CD4-positive, alpha-beta T cell treated with Interferon gamma for 1 hour (primary cell): ENCODE measurements around the gene ETHE1.
A peak's percentile ranks its signal among the peaks of the same experiment; 100 is the strongest.

Experiments used
- DNase-seq: peaks from one replicate; pipeline ENCODE4 v3.0.0-alpha.2; 2020

Gene ETHE1

GRCh38 chr19:43486412-43486811 is 40.6 kb downstream of the ETHE1 start:
- DNase-seq: no peak

DNA sequence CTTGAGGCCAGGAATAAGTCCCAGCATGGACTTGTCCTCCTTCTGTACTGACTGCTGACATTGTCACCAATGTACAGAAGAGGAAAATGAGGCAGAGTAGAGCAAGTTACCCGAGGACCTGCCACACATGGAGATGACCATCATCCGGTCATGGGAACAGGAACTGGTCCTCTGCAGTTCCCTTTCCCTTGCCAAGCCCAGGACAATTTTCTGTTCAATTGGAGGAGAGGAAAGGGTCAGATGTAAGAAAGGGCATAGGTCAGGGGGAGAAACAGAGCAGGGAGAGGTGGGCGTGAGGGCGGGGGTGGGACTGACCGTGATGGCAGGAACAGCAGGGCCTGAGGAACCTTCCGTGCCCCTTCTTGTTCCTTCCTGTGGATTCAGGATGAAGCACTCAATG is 41.0 kb downstream of the ETHE1 start:
- DNase-seq: no peak

DNA sequence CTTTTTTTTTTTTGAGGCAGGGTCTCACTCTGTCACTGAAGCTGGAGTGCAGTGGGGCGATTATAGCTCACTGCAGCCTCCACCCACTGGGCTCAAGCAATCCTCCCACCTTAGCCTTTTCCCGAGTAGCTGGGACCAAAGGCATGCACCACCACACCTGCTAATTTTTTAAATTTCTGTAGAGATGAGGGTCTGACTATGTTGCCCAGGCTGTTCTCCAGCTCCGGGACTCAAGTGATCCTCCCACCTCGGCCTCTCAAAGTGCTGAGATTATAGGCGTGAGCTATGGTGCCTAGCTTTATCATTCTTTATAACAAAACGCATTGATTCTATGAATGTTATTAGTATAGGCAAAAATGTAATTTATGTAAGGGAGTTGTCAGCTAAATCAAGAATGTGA is 43.7 kb downstream of the ETHE1 start:
- no peak for DNase-seq

DNA sequence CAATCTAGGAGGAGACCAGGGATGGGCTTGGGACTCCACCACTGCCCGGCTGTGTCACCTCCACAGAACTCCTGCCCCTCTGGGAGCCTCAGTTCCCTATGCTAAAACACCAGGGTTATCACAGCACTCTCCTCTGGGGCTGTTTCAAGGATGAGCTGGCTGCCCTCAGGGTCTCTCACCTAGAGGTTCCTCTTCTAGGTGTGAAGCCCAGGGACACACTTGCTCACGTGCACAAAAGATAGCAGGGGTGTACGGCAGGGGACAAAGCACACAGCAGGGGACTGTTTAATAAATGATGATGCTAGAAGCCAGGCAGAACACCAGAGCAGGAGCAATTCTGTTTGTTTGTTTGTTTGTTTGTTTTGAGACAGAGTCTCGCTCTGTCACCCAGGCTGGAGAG is 44.8 kb downstream of the ETHE1 start:
- DNase-seq: no peak

GRCh38 chr19:43481701-43482100 is 45.3 kb downstream of the ETHE1 start:
- DNase-seq: no peak

- DNase-seq: no peak
Measured at GRCh38 chr19:43480574-43480973, 46.4 kb downstream of the ETHE1 start.

- no peak for DNase-seq
Measured at GRCh38 chr19:43479961-43480561, 46.9 kb downstream of the ETHE1 start.

DNA sequence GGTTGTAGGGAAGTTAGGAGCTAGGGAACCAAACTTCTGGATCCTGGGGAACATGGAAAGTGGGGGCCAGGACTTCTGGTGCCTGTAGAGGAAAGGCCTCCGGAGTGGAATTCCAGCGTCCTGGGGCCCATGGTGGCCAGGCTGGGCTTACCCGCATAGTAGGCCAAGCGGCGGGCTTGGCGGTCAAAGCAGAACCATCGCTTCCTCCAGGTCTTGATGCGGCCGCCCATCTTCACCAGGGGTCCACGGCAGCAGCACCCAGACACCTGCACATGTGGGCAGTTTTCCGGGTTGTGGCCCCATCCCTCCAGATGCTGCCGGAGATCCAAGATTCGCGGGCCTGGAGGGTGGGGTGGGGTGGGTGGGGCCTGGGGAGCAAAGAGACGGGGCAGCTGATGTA is 47.8 kb downstream of the ETHE1 start:
- no peak for DNase-seq

- DNase-seq: no peak
Measured at GRCh38 chr19:43478323-43478722, 48.7 kb downstream of the ETHE1 start.

DNA sequence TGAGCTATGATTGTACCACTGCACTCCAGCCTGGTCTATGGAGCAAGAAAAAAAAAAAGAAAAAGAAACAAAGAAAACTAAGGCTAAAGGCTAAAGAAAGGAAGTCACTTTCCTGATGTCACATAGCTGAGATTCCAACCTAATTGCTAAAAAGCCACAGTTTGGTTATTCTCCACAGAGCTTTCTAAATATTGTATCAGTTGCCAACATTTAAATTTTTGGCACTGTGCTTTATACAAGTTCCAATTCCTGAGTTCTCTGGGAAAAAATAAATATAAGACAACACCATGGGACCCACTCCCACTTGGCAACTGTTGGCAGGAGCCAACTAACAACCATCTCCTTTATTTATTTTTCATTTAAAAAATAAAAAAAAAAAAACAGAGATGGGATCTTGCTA is 50.4 kb downstream of the ETHE1 start:
- no peak for DNase-seq

DNA sequence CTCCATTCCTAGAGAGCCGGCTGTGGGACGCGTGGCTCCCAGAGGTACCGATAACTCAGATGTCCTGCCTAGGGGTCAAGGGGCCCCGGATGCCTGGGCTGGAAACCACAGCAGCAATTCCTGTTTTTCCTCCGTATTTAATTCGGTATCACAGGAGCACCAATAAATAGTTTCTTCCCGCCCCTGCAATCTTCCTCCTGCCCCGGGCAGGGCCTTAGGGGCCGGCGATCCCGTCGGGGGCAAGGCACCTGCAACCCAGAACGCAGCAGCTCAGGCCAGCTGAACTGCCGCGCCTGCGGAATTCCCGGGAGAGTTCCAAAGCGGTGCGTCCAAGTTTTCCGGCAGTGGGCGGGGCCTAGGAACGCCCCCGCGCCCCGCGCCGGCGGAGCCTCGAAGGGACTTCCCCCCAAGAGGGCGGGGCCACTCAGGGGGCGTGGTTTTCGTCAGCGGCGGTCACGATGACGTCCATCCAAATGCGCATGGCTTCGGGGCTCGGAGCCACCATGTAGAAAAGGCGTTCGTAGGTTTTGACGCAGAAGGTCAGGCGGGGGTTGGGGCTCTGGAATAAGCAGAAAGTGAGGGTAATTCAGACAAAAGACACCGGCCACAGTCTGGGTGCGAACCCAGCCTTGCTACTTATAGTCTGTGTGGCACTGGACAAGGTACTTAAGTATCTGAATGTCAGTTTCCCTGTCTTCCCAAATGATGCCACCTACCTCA is 51.9 kb downstream of the ETHE1 start:
- peak; percentile 94 for DNase-seq

- no peak for DNase-seq
Measured at GRCh38 chr19:43474487-43474886, 52.5 kb downstream of the ETHE1 start.

DNA sequence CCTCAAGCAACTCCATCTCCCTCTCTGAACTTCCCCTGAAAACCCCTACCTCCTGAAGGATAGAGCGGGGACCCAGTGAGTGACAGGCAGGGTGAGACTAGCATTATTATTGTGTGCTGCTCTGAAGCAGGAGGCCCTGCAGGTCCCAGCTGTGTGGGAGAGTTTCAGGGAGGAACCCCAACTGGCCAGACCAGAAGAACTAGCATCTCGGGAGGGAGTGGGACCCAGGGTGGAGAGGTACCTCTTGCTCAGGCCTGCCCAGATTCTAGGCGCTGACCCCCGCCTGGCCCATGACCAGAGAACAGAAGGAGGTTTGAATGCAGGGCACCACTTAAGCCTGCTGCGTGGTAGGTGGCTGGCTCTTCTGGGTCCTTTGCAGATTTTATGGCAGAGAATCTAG is 55.9 kb downstream of the ETHE1 start:
- DNase-seq: no peak

GRCh38 chr19:43470288-43470687 is 56.7 kb downstream of the ETHE1 start:
- DNase-seq: peak; percentile 86

DNA sequence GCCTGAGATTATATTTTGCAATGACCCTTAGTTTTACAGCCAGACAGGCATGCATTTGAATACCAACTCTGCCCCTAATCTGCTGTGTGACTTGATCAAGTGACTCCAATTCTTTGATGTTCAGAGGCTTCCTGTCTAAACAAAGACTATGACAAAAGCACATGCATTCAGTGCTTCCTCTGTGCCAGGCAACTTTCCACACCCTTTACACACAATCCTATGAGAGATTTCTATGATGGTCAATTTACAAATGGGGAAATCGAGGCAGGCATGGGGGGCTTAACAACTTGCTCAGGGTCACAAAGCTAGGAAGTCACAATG is 57.9 kb downstream of the ETHE1 start:
- peak; percentile 15 for DNase-seq

- DNase-seq: no peak
Measured at GRCh38 chr19:43468354-43469159, 58.4 kb downstream of the ETHE1 start.

DNA sequence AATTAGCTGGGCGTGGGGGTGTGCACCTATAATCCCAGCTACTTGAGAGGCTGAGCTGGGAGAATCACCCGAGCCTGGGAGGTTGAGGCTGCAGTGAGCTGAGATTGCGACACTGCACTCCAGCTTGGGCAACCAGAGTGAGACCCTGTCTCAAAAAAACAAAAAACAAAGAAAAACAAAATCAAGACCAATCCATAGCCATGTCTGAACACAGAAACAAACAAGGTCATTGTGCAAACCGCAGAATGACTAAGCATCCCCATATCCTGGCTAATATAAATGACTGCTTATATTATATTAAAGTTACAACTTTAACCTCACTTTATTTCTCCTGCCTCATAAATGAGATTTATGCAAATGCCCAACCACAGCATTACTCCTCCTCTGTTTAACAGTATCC is 59.3 kb downstream of the ETHE1 start:
- DNase-seq: no peak

GRCh38 chr19:43467276-43467675 is 59.7 kb downstream of the ETHE1 start:
- no peak for DNase-seq

GRCh38 chr19:43466793-43467192 is 60.2 kb downstream of the ETHE1 start:
- no peak for DNase-seq

DNA sequence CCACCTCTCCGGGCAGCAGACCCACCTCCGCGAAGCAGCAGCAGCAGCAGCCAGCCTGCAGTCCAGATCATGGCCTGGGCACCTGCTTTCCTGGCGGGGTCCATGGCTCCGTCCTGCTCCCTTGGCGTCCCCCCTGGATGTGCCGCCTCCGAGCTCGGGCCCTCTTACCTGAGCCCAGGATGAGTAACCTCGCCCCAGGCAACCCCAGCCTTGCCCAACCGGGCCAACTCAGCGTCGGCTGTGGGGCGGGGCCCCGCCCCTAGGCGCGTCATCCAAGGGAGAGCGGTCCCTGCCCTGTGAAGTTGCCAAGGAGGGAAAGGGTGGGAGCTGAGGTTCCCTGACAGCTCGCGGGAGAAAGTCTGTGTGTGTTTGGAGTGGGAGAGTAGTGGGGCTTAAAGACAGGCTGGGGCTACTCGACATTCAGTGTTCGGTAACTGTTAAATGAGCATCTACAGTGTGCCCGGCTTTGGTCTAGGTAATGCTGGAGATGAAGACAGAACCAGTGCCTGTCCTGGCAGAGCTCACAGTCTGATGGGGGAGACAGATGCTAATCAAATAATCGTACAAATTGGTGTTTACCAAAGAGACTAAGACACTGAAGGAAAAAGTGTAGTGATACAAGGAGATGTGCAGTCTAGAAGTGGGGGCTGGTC is 61.4 kb downstream of the ETHE1 start, which contains the start of gene LYPD3:
Gene LYPD3, minus strand, starts transcription at position 141 of the 653 bp plus-strand sequence. Its CDS starts 37 bp downstream, at position 104.
- DNase-seq: peak; percentile 56

- no peak for DNase-seq
Measured at GRCh38 chr19:43464134-43464775, 62.7 kb downstream of the ETHE1 start.

GRCh38 chr19:43463381-43464133 is 63.4 kb downstream of the ETHE1 start:
- peak; percentile 99 for DNase-seq
